H1 (cell line): ENCODE data around the gene ZMYM3. TPM values are rescaled to one million over a fixed set of nuclear protein-coding genes. Genes with fewer than 3 reads are reported as not detected.

Source experiments
- ASH2L ChIP-seq: fragments of 200-600, 300-600 bp; sonication (generic); IDR thresholded peaks from one replicate; pipeline ENCODE4 v1.7.1; 2017; ENCODE audit warnings: low read length
- ATF3 ChIP-seq: IDR thresholded peaks from 2 replicates; pipeline ENCODE4 v1.6.1; 2011; ENCODE audit warnings: low read depth, mild to moderate bottlenecking, low read length; ENCODE audit not compliant: insufficient read depth
- CHD1 ChIP-seq: IDR thresholded peaks from 2 replicates; pipeline ENCODE4 v1.6.1; 2012; ENCODE audit warnings: low read depth, low read length, improper control_type of control experiment
- CHD2 ChIP-seq: IDR thresholded peaks from 2 replicates; pipeline ENCODE4 v1.6.1; 2012; ENCODE audit warnings: low read length, improper control_type of control experiment
- CTBP2 ChIP-seq: IDR thresholded peaks from 2 replicates; pipeline ENCODE4 v1.7.0; 2011; ENCODE audit warnings: borderline replicate concordance, mild to moderate bottlenecking, moderate library complexity, mixed read lengths, low read length; ENCODE audit not compliant: insufficient read depth, insufficient read length
- CTCF ChIP-seq, 3 experiments: IDR thresholded peaks; 1 replicate in 2 of 3; 2 replicates in 1 of 3; pipeline versions ENCODE4 v1.5.1 to v1.6.1; 2011; ENCODE audit warnings: low read length in 3 of 3, mild to moderate bottlenecking in 3 of 3, inconsistent platforms in 2 of 3, low read depth in 1 of 3, moderate library complexity in 1 of 3; ENCODE audit not compliant: insufficient read depth in 1 of 3; ENCODE audit errors: control extremely low read depth in 1 of 3
- GABPA ChIP-seq: IDR thresholded peaks from 2 replicates; pipeline ENCODE4 v1.6.1; 2011; ENCODE audit warnings: mild to moderate bottlenecking, low read length, moderate library complexity, borderline replicate concordance; ENCODE audit not compliant: insufficient read depth
- HDAC6 ChIP-seq: IDR thresholded peaks from one replicate; pipeline ENCODE4 v1.7.1; 2012; ENCODE audit warnings: low read depth, mild to moderate bottlenecking, inconsistent platforms, low read length, moderate library complexity
- NANOG ChIP-seq: IDR thresholded peaks from 2 replicates; pipeline ENCODE4 v1.6.1; 2011; ENCODE audit warnings: low read length, low read depth, mild to moderate bottlenecking, inconsistent platforms; ENCODE audit not compliant: insufficient read depth, poor library complexity, severe bottlenecking
- POLR2A ChIP-seq, 2 experiments: IDR thresholded peaks; 1 replicate in 1 of 2; 2 replicates in 1 of 2; pipeline ENCODE4 v1.6.1; 2011; ENCODE audit warnings: low read depth in 2 of 2, low read length in 2 of 2, mild to moderate bottlenecking in 2 of 2; ENCODE audit errors: control extremely low read depth in 1 of 2
- POLR2AphosphoS5 ChIP-seq: IDR thresholded peaks from 2 replicates; pipeline ENCODE4 v1.6.1; 2011; ENCODE audit warnings: low read depth, low read length
- POU5F1 ChIP-seq: IDR thresholded peaks from 2 replicates; pipeline ENCODE4 v1.6.1; 2011; ENCODE audit warnings: low read depth, mild to moderate bottlenecking, low read length, moderate library complexity
- RAD21 ChIP-seq, 2 experiments: IDR thresholded peaks in 1 of 2; conservative IDR thresholded peaks in 1 of 2; 2 replicates each; pipeline ENCODE4 v1.6.1; 2011; ENCODE audit warnings: low read depth in 2 of 2, low read length in 2 of 2, improper control_type of control experiment in 1 of 2, inconsistent platforms in 1 of 2, mild to moderate bottlenecking in 1 of 2, moderate library complexity in 1 of 2
- RBBP5 ChIP-seq: IDR thresholded peaks from 2 replicates; pipeline ENCODE4 v1.7.1; 2012; ENCODE audit warnings: low read depth, mild to moderate bottlenecking, inconsistent platforms, low read length, moderate library complexity, borderline replicate concordance
- SAP30 ChIP-seq: fragments of 300-600 bp; sonication (generic); IDR thresholded peaks from 2 replicates; pipeline ENCODE4 v1.7.1; 2012; ENCODE audit warnings: low read length, moderate library complexity, mild to moderate bottlenecking, inconsistent platforms; ENCODE audit not compliant: insufficient read depth, insufficient replicate concordance
- SIX5 ChIP-seq: IDR thresholded peaks from 2 replicates; pipeline ENCODE4 v1.6.1; 2011; ENCODE audit warnings: mild to moderate bottlenecking, low read depth, low read length
- SP2 ChIP-seq: IDR thresholded peaks from 2 replicates; pipeline ENCODE4 v1.6.1; 2012; ENCODE audit warnings: mild to moderate bottlenecking, low read length, inconsistent platforms
- SRF ChIP-seq: IDR thresholded peaks from 2 replicates; pipeline ENCODE4 v1.6.1; 2011; ENCODE audit warnings: mild to moderate bottlenecking, low read depth, low read length, moderate library complexity
- TAF1 ChIP-seq: IDR thresholded peaks from 2 replicates; pipeline ENCODE4 v1.6.1; 2011; ENCODE audit warnings: mild to moderate bottlenecking, low read depth, low read length
- TAF7 ChIP-seq: optimal IDR thresholded peaks from 2 replicates; pipeline ENCODE3; 2011; ENCODE audit warnings: low read depth, mild to moderate bottlenecking, inconsistent platforms, low read length, moderate library complexity, borderline replicate concordance
- TCF12 ChIP-seq: IDR thresholded peaks from 2 replicates; pipeline ENCODE4 v1.6.1; 2011; ENCODE audit warnings: low read depth, mild to moderate bottlenecking, low read length
- polyA plus RNA-seq, 7 experiments: library from polyadenylated mRNA; depleted of rRNA in 3 of 7; stranded (reverse) in 5 of 7; unstranded in 2 of 7; fragments of >200 nt in 5 of 7; fragments of 200-250 nt in 2 of 7; gene quantifications; 1 replicate in 5 of 7; 2 replicates in 1 of 7; 4 replicates in 1 of 7; pipeline versions ENCODE4 v1.2.1 to v1.2.3, GENCODE V29; 2011 to 2013; ENCODE audit warnings: missing spikeins in 2 of 7, mixed read lengths in 2 of 7
- total RNA-seq: library from RNA; stranded (reverse); fragmentation: NEBNext Ultra II Directional; extraction: Animal tissue kit (Norgen Biotek cat#: 25700); gene quantifications from 2 replicates; pipeline ENCODE4 v1.2.1, GENCODE V29; 2021

Gene ZMYM3
- total and polyA plus RNA-seq, 2 of the 8 experiments (the other 6 are each of a cell fraction or from before 2014, with no cell fraction given) = 56.7 to 82.0 TPM

- no peak for TF ChIP-seq NANOG
- TF ChIP-seq CHD2 = no peak
- TF ChIP-seq SAP30 = no peak
- TF ChIP-seq ATF3 = no peak
- TF ChIP-seq POLR2AphosphoS5 = peak; percentile 34; the same call in 1 of the 2 replicates
- TF ChIP-seq TAF7 = no peak
- TF ChIP-seq CTBP2 = no peak
- no peak for TF ChIP-seq SRF
- TF ChIP-seq GABPA = no peak
- no peak for TF ChIP-seq SIX5
- TF ChIP-seq CHD1 = no peak
- TF ChIP-seq SP2 = no peak
- no peak for TF ChIP-seq RBBP5
- peak in 2 of 3 experiments; percentile 35 to 43; a peak in 2 of 4 replicates for TF ChIP-seq CTCF (IDR thresholded peaks at IDR 0.05; ENCODE audit: control extremely low read depth in 1 of 3, insufficient read depth in 1 of 3, low read depth in 1 of 3, low read length in 3 of 3)
- peak in 1 of 2 experiments; percentile 52; a peak in 1 of 3 replicates for TF ChIP-seq POLR2A (IDR thresholded peaks at IDR 0.05; ENCODE audit: control extremely low read depth in 1 of 2, low read depth in 2 of 2, low read length in 2 of 2)
- TF ChIP-seq ASH2L = peak; percentile 83
- no peak for TF ChIP-seq TCF12
- no peak for TF ChIP-seq HDAC6
- TF ChIP-seq RAD21 (IDR thresholded peaks at IDR 0.05 in 1 of 2, conservative IDR thresholded peaks at IDR 0.05 in 1 of 2; ENCODE audit: low read depth in 2 of 2, low read length in 2 of 2) = peak in 1 of 2 experiments; percentile 11; a peak in 1 of 4 replicates
- no peak; the same call in 1 of the 2 replicates for TF ChIP-seq TAF1
- no peak for TF ChIP-seq POU5F1
These were observed 468 bp downstream of the ZMYM3 start (continued) for GRCh38 chrX:71253253-71254091.
